Measurements from ENCODE around the gene OTOR.

- TF ChIP-seq, protein P1, sequence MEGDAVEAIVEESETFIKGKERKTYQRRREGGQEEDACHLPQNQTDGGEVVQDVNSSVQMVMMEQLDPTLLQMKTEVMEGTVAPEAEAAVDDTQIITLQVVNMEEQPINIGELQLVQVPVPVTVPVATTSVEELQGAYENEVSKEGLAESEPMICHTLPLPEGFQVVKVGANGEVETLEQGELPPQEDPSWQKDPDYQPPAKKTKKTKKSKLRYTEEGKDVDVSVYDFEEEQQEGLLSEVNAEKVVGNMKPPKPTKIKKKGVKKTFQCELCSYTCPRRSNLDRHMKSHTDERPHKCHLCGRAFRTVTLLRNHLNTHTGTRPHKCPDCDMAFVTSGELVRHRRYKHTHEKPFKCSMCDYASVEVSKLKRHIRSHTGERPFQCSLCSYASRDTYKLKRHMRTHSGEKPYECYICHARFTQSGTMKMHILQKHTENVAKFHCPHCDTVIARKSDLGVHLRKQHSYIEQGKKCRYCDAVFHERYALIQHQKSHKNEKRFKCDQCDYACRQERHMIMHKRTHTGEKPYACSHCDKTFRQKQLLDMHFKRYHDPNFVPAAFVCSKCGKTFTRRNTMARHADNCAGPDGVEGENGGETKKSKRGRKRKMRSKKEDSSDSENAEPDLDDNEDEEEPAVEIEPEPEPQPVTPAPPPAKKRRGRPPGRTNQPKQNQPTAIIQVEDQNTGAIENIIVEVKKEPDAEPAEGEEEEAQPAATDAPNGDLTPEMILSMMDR (IDR thresholded peaks at IDR 0.05) = no peak
- no peak for TF ChIP-seq POLR2AphosphoS5 (IDR thresholded peaks at IDR 0.05; ENCODE audit: insufficient read depth in 1 of 2, low read depth in 1 of 2)
Measured at GRCh38 chr20:16709017-16709416, 39.1 kb upstream of the OTOR start.
